ENCODE results near the gene MRTFB. TPM values are rescaled to one million over a fixed set of nuclear protein-coding genes. Genes with fewer than 3 reads are reported as not detected.

MRTFB gene
- total RNA-seq, 1 experiment from 2014 or later = 29.8 TPM

DNA sequence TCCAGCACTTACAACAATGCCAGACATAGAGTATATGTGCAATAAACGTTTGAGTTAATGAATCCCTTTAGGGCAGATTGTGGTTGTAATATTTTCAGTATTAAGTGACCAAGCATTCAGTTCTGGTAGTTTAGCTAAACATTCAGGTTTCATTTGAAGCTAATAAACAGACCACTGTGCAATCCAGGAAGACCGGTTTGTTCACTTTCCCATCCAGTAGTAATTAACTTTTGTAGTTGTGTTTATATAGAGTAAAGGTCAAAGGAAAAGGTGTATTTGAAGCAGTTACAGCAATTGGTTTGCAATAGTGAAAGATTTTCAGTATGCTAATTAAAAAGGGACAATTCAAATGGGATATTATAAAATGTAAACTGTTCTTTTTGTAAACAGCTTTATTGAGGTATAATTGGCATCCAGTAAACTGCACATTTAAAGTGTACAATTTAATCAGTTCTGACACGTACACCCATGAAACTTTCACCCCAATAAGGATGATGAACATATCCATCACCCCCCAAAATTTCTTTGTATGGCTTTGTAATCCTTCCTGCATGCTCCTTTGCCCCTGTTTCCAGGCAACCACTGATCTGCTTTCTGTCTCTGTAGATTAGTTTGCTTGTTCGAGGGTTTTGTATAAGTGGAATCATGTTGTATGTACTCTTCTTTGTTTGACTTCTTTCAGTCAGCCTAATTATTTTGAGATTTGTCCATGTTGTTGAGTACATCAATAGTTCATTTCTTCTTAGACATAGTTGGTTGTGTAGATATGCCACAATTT lies 26.3 kb downstream of the MRTFB start:
- H3K36me3 ChIP-seq (ENCODE audit: insufficient read depth, low read length, poor library complexity, severe bottlenecking) = no peaks in the 10 kb centered on the region
- no peaks in the 10 kb centered on the region for H3K4me1 ChIP-seq (ENCODE audit: insufficient read depth, low read length, poor library complexity, severe bottlenecking)
- no peaks in the 10 kb centered on the region for H3K9me3 ChIP-seq (ENCODE audit: low read depth, low read length, poor library complexity, severe bottlenecking)
- H3K27me3 ChIP-seq (replicated peaks; ENCODE audit: insufficient read depth, low read depth, low read length, poor library complexity) = no peaks in the 10 kb centered on the region
- no peak for DNase-seq (ENCODE audit: low spot score)
- no peak for TF ChIP-seq CTCF (conservative IDR thresholded peaks at IDR 0.05; ENCODE audit: low read depth, low read length)
- TF ChIP-seq EZH2 (IDR thresholded peaks at IDR 0.05; ENCODE audit: borderline replicate concordance, low read depth, low read length, poor library complexity, severe bottlenecking) = no peak
- POLR2A ChIA-PET (ENCODE audit: low non-redundant PET) = no interaction called here
- no peak overlapping the region for H3K4me3 ChIP-seq (ENCODE audit: low read depth, low read length, poor library complexity, severe bottlenecking)
- H3K27ac ChIP-seq (ENCODE audit: low read depth, low read length, poor library complexity, severe bottlenecking) = no peak overlapping the region
- BruUV-seq (replicated peaks) = no TSS peak
- intact Hi-C loops (cut with micrococcal nuclease; ENCODE audit: unreplicated experiment) = no loop called here
- CTCF ChIA-PET = no interaction called here

DNA sequence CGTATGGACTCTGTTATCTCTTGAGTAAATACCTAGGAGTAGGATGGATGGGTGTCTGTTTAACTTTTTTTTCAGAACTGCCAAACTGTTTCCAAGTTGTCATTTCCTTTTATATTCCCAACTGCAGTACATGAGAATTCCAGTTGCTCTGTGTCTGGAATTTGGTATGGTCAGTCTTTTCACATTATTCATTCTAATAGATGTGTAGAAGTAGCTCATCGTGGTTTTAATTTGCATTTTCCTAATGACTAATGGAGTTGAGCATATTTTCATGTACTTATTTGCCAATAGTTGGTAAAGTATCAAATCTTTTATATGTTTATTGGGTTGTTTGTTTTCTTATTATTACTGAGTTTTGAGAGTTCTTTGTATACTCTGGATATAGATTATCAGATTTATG lies 27.0 kb downstream of the MRTFB start:
- no TSS peak for BruUV-seq (replicated peaks)
- POLR2A ChIA-PET (ENCODE audit: low non-redundant PET) = interaction anchor here (0.5 kb wide), 1 partner anchor 20 kb away, joined by 21 read pairs; no protein-coding TSS in a partner anchor
- H3K27ac ChIP-seq (ENCODE audit: low read depth, low read length, poor library complexity, severe bottlenecking) = no peak overlapping the region
- no peaks in the 10 kb centered on the region for H3K9me3 ChIP-seq (ENCODE audit: low read depth, low read length, poor library complexity, severe bottlenecking)
- TF ChIP-seq CTCF (conservative IDR thresholded peaks at IDR 0.05; ENCODE audit: low read depth, low read length) = no peak
- TF ChIP-seq EZH2 (IDR thresholded peaks at IDR 0.05; ENCODE audit: borderline replicate concordance, low read depth, low read length, poor library complexity, severe bottlenecking) = no peak
- H3K4me3 ChIP-seq (ENCODE audit: low read depth, low read length, poor library complexity, severe bottlenecking) = no peak overlapping the region
- no peaks in the 10 kb centered on the region for H3K36me3 ChIP-seq (ENCODE audit: insufficient read depth, low read length, poor library complexity, severe bottlenecking)
- intact Hi-C loops (cut with micrococcal nuclease; ENCODE audit: unreplicated experiment) = no loop called here
- CTCF ChIA-PET = no interaction called here
- H3K4me1 ChIP-seq (ENCODE audit: insufficient read depth, low read length, poor library complexity, severe bottlenecking) = no peaks in the 10 kb centered on the region
- no peaks in the 10 kb centered on the region for H3K27me3 ChIP-seq (replicated peaks; ENCODE audit: insufficient read depth, low read depth, low read length, poor library complexity)
- DNase-seq (ENCODE audit: low spot score) = no peak

- Histone ChIP-seq H3K9me3 (ENCODE audit: low read depth, low read length, poor library complexity, severe bottlenecking) (no peaks in the 10 kb centered on the region), H3K4me3 (ENCODE audit: low read depth, low read length, poor library complexity, severe bottlenecking) (no peak overlapping the region), H3K27me3 (replicated peaks; ENCODE audit: insufficient read depth, low read depth, low read length, poor library complexity) (no peaks in the 10 kb centered on the region), H3K4me1 (ENCODE audit: insufficient read depth, low read length, poor library complexity, severe bottlenecking) (no peaks in the 10 kb centered on the region), H3K36me3 (ENCODE audit: insufficient read depth, low read length, poor library complexity, severe bottlenecking) (no peaks in the 10 kb centered on the region), H3K27ac (ENCODE audit: low read depth, low read length, poor library complexity, severe bottlenecking) (no peak overlapping the region)
- DNase-seq (ENCODE audit: low spot score) = no peak
- ChIA-PET POLR2A (ENCODE audit: low non-redundant PET) (no interaction called here), CTCF (no interaction called here)
- BruUV-seq (replicated peaks) = no TSS peak
- TF ChIP-seq CTCF (conservative IDR thresholded peaks at IDR 0.05; ENCODE audit: low read depth, low read length) = no peak
- no peak for TF ChIP-seq EZH2 (IDR thresholded peaks at IDR 0.05; ENCODE audit: borderline replicate concordance, low read depth, low read length, poor library complexity, severe bottlenecking)
- intact Hi-C loops (cut with micrococcal nuclease; ENCODE audit: unreplicated experiment) = no loop called here
Observed at GRCh38 chr16:14100825-14101224, 29.7 kb downstream of the MRTFB start.
